GM18526 (cell line): ENCODE results near the gene RXRA.

ENCODE experiments used
- POLR2A ChIP-seq: IDR thresholded peaks from 3 replicates; pipeline ENCODE4 v1.6.1; 2011; ENCODE audit not compliant: insufficient read length; ENCODE audit errors: extremely low read depth

Gene RXRA

DNA sequence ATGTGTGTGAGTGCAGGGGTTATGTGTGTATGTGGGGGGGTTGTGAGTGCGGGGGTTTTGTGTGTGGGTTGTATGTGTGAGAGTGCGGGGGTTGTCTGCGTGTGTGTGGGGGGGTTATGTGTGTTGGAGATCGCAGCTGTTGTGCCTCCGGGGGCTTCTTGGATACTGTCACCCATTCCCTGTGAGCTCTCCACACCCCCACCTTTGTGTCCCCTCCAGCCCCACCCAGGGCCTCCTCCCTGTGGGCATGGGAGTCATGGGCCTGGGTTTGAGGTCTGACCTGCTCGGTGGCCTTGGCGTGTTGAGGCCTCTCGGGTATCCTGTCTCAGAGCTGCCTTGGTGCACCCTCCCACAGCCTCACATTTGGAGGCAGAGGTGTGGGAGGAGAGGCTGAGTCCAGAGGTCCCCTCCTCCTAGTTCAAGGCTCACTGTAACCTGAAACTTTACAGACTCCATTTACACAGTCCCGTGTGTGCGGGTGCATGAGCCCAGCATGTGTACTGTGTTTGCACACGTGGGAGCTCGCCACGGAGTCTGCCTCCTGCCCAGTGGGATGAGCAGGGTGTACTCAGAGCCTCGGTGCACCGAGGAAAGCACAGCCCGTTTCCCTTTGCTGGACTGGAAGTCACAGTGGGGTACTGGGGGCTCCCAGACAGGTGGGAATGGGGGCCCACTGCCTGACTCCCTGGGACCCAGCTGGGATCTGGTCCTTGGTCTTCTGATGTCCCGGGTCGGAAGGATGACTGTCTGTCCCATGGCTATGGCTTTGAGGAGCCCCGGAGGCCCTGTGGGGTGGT is 43.4 kb downstream of the RXRA start:
- no peak for TF ChIP-seq POLR2A

DNA sequence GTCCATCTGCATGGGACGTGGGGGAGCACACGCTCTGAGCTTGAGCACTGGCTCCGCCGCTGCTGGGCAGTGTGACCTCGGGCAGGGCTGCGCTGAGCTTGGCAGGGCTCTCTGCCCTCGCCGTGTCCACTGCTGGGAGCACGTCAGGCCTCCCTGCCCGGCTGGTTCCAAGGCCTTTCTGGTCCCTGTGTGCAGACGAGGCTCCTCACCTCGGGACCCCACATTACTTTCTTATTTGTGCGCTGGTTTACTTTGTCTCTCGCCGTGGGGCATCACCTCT is 43.9 kb downstream of the RXRA start:
- no peak for TF ChIP-seq POLR2A

DNA sequence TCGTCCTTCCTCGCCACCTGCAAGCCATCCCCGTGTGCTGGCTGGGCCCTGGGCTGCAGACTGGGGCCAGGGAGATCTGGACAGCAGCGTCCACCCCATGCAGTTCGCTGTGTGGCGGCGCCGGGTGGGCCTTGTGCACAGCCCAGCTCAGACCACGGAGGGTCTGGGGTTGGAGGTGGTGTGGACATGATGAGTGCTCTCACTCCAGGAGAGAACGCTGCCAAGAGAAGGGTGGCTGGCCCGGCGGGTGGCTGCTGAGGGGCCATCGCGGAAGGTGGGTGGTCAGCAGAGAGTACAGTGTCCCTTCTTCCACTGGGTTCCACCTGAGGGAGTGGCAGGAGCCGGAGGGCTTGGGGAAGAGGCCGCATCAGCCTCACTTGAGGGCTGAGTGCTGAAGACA is 44.4 kb downstream of the RXRA start:
- TF ChIP-seq POLR2A: no peak

DNA sequence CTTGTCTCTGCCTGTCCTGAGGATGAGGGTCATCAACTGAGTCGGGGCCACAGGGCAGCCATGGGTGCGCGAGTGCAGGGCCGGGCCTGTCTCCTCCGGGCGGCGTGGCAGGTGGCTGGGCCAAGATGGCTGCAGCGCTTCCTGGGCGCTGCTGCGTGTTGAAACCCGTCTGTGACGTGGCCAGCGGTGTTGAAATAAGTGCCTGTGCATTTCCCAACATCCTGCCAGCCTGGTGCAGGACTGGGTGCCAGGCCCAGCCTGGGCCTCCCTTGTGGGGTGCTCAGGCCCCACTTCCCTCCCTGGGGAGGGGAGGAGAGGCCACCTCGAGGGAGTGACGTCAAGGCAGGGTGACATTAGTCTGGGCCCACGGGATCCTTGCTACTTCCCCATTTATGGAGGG is 45.5 kb downstream of the RXRA start:
- TF ChIP-seq POLR2A: no peak

DNA sequence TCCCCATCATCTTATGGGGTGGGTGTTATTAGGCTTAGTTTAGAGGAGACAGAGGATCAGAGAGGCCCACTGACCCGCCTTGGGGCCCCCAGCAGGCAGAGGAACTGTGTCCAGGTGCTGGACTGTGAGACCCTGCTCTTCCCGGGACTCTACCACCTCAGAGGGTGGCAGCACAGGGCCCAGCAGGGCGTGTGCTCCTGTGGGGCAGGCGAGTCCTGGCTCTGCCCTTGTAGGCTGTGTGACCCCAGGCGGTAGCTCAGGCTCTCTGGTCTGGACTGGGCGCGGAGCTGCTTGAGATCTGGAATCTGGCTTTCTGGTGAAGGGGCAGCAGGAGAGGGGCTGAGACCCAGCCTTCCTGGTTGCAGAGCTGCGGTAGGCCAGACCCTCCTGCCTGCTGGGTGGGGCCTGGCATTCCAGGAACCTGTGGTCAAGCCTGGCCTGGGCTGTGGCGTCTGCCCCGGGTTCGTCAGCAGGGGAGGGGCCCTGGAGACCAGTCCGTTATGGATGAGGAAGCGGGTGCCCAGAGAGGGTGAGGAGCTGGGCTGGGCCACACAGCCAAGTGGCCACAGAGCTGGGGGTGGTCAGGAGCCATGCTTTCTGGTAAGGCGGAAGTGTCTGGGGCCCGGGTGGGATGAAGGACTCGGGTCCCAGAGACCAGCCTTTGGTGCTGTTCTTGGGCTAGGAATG is 46.5 kb downstream of the RXRA start:
- no peak for TF ChIP-seq POLR2A

DNA sequence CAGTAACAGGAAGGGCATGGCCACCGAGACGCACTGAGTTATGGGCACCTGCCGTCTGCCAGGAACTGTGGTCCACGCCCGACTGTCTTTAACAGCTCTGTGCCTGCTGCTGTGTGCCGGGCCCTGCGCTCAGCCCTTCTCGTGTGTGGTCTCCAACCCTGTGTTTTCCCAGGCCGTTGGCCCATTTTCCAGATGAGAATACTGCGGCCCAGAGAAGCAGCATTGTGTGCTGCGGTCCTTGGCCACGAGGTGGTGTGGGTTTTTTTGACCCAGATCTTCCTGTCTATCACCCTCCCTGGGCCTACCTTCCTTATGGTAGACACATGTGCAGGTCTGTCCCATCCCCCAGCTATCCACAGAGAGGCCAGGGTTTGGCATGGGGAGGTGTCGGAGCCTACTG is 47.0 kb downstream of the RXRA start:
- TF ChIP-seq POLR2A: no peak

DNA sequence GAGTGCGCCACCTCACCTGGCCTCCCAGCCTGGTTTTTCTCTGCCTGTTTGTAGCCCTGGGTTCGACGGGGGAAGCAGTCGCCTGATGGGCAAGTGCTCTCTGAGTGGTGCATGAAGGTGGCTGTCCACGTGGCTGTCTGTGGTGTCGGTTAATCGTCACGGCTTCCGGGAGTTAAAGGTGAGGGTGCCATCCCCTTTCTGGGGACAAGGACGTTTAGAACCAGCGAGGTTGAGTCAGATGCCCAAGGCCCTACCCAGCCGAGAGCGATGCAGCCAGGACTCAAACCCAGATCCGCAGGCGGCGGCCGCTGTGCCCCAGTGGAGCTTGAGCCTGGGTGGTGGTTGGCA is 47.7 kb downstream of the RXRA start:
- TF ChIP-seq POLR2A: no peak

DNA sequence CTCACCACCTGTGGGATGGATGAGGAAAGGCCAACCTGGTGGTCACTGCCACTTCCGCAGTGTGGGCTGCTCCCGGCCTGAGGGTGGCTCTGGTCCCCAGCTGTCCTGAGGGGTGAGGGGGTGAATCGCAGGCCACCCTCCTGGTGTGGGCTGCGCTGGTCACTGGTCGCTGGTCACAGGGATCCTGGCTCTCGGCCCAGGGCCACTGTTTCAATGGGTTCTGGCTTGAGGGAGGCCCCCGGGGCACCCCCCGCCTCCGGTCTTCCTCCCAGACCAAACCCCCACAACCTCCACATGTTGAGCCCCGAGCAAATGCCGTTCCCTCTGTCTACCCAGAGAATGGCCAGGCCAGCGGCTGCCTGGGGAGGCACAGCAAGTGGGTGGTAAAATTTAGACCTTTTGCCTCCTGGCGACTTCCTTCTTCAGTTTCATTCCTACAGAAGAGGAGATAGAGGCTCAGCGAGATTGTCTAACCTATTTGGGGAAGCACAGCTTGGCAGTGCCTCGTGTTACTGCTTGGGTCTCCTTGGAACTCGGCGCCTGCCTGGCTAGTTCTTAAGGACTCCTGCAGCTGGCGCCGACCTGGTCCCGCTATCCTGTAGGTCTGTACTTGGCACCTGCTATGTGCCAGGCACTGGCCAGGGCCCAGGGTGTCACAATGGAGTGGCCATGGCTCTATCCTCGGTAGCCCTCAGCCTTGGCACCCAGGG is 48.2 kb downstream of the RXRA start:
- no peak for TF ChIP-seq POLR2A

DNA sequence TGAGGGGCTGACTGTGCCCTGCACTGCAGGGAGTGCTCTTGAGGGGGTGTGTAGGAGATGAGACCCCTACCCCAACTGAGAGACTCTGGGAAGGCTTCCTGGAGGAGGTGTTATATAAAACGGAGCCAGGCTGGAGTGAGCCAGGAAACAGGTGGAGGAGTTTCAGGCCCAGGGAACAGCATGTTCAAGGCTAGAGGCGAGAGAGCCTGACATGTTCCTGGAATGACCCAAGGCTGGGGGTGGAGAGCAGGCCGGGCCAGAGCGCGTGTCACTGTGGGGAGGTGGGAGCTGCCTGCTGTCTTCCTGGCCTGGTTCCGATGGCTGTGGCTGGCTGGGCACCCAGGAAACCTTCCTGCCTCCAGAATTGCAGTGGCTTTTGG is 48.7 kb downstream of the RXRA start:
- TF ChIP-seq POLR2A: no peak

DNA sequence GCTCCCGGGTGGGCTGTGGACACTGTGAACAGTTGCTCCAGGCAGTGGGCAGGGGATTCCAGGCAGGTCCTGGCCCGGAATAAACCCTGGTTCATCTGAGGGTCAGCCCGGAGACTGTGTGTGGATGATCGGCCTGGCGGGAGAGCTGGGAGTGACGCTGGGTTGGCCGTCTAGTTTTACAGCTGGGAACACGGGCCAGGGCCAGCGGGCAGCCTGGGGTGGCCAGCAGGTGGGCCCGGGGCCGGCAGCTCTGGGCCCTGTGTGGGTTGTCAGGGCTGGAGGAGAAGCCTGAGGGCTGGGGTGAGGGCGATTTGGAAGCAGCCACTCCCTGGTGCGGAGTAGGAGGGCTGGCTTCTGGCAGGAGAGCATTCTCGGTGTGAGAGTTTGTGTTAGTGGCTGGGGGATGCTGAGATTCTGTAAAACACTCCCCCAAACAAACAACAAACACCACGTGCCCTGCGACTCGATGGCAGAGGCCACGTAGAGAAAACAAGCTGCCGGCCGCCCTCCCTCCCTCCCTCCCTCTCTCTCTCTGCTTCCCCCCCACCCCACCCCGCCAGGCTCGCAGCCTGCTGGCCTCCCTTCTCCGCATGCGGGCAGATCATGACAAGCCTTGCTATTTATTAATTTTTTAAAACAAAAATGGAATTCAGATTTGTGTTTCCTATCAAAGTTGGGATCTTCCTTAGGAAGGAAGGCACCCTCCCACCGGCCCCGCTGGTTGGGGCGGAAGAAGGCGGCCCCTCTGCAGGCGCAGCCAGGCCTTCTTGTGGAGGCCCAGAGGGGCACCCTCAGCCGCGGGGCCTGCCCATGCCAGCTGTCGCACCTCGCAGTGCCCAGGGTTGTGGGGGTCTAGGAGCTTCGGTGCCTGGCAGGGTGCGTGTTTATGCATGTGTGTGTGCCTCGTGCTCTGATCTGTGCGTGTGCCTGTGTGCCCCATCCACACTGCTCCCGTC is 49.5 kb downstream of the RXRA start:
- no peak for TF ChIP-seq POLR2A

DNA sequence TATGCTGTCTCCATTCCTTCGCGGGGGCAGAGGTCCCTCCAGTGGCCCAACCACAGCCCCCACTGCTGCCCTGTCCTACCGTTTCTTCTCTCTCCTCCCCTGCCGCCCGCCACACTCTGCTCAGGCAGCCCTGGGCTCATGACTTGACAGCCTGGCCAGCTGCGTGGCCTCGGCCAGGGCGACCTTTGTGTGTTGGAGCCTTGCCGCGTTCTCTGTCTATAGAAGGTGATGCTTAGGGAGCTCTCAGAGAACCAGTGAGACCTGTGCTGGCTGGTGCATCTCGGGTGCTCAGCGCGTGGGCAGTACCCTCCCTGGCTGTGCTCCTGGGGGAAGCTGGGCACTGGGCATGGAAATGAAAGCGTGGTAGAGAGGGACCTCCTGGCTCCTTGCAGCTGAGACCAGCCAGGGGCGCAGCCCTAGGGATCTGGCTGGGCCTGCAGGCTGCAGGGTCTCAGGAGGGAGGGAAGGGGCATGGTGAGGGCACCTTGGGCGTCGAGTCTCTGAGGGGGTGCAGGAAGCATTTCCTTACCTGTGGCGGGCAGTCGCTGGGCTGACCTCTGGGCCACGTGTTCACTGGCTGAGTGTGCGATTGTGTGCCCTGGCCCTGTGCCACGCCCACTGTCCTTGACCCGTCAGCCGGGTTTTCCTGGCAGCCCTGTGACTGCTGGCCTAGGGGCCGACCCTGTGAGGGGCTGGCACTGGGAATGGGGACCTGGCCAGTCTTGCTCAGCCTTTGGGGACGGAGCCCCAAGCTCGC is 50.3 kb downstream of the RXRA start:
- TF ChIP-seq POLR2A: no peak

DNA sequence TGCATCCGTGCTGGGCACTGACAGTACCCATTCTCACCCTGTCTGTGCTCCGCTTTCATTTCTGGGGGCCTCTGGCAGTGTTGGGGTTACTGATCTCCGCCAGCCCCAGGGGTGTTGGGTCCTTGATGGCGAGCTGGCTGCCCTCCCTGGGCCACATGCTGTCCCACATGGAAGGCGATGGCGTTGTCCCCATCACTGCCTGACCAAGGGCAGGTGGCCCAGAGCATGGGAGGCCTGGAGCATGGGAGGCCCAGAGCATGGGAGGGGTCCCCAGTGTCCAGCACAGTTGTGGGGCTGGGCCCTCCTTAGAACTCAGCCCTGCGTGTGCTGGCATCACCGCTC is 50.9 kb downstream of the RXRA start:
- TF ChIP-seq POLR2A: no peak

DNA sequence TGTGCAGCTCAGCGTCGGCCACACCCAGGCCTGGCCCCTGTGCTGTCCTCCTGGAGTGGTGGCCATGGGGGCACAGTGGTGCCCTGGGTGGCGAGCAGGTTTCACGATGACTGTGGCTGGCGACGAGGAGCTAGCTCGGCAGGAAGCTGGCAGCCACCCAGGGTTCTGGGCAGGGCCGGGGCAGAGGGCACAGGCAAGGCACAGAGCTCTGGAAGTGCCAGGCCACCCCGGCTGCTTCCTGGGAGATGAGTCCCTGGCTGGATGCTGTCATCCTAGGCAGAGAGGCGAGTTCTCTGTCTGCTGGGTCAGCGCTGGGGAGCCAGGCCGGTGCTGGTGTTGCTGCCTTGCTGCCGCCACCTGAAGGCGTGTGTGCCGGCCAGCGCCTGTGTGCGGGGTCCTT is 51.7 kb downstream of the RXRA start:
- TF ChIP-seq POLR2A: no peak

DNA sequence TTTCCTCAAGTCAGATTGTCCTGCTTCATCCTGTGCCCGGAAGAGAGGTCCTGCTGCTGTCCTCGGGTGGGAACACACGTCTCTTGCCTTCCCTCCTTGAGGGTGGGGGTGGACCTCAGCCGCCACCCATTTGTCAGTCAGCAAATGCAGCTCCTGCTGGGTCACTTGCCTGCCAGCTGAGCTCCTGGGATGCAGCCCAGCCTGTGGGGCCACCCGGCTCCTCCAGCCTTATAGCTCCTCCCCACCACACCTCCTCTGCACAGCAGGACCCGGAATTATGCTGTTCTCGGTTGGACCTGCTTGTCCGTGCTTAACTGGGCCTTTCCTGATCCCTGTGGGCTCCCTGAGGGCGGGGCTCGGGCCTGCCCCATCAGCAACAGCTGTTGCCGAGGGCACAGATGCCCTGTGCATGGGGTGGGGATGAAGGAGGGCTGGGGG is 52.7 kb downstream of the RXRA start:
- TF ChIP-seq POLR2A: no peak

DNA sequence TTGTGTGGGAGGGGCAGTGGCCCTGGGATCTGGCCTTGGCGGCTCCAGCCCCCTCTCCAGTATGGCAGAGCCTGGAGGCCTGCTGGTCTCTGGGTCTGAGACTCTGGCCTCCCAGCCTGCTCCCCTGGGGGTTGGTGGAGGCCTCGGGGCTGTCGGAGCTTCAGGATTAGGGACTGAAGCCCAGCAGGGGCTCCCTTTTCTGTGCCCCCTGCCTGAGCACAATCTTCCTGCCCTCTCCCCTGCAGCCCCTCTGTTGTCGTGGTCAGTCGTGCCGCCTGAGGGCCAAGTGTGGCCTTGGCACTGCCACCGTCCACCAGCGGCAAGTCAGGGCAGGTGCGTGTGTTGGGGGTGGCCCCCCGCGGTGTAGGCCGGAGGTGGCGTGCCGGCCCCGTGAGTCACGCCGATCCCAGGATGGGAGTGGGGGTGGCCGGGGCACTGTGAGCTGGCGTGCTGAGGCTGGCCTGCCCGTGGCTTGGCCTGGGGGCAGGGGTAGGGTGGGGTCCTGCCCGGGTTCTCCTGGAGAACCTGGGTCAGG is 53.6 kb downstream of the RXRA start:
- no peak for TF ChIP-seq POLR2A
